ENCODE measurements around the gene PTPN2. TPM values are rescaled to one million over a fixed set of nuclear protein-coding genes. Genes with fewer than 3 reads are reported as not detected.
"Not testable (repeated sequence)": the region's sequence is repeated elsewhere in the genome, so short reads cannot be mapped to it uniquely, and the experiment has no call there.

The PTPN2 gene
- polyA plus RNA-seq, 1 experiment: 25.9 TPM

DNA sequence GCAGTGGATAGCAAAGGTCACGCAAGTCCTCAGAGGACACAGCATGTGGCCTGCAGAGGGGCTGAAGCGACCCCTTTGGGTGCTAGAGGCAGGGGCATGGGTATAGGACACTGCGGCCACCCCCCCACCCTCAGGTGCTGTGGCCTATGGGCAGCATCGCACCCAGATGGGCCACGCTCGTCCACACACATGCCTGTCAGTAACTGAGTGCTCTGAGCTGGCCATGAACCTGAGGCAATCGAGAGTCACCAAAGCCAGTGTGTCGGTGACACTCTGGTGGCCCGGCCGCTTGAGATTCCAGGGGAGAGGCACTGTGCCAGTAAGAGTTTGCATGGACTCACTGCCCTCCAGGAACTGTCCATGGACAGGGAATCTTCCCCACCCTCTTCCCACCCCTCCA lies 22.7 kb upstream of the PTPN2 start:
- ChIA-PET POLR2A (interaction anchor here (1.5 kb wide), 1 partner anchor 23 kb away, joined by 10 read pairs; the partner anchor contains the start of gene PTPN2), CTCF (interaction anchor here (0.6 to 2.2 kb wide), 3 partner anchors 9 to 27 kb away, joined by 3 to 9 read pairs (median 4); no protein-coding TSS in a partner anchor)
- Histone ChIP-seq H3K27me3 (ENCODE audit: control insufficient read depth, insufficient read depth, low read length) (peaks cover 11% of the 10 kb centered on the region), H3K4me3 (ENCODE audit: low read depth, low read length) (no peak overlapping the region), H3K9me3 (ENCODE audit: control insufficient read depth, insufficient read depth, low read length) (peaks cover 8% of the 10 kb centered on the region), H3K27ac (ENCODE audit: low read depth, low read length) (peak overlapping the region; percentile 21)
- no peak for DNase-seq (ENCODE audit: low read depth, low spot score)
- TF ChIP-seq, protein P1, sequence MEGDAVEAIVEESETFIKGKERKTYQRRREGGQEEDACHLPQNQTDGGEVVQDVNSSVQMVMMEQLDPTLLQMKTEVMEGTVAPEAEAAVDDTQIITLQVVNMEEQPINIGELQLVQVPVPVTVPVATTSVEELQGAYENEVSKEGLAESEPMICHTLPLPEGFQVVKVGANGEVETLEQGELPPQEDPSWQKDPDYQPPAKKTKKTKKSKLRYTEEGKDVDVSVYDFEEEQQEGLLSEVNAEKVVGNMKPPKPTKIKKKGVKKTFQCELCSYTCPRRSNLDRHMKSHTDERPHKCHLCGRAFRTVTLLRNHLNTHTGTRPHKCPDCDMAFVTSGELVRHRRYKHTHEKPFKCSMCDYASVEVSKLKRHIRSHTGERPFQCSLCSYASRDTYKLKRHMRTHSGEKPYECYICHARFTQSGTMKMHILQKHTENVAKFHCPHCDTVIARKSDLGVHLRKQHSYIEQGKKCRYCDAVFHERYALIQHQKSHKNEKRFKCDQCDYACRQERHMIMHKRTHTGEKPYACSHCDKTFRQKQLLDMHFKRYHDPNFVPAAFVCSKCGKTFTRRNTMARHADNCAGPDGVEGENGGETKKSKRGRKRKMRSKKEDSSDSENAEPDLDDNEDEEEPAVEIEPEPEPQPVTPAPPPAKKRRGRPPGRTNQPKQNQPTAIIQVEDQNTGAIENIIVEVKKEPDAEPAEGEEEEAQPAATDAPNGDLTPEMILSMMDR (IDR thresholded peaks at IDR 0.05; ENCODE audit: low read depth, low read length): no peak

DNA sequence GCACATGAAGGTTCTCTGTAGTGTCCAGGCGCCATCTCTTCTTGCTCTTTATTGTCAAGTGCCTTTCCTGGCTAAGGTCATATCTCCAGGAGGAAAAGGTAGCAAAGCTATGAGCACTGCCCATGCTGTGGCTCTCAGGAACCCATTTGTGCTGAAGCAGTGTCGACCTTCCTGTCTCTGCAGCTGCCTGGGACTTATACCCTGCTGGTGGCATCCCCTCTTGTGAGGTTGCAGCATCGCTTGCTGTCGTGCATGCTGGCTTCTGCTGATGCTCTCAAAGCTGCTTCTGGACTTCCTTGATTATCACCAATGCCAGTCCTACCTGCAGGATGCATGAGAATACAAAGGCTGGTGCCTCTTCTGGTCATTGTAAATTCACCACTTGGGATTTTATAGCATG lies 22.1 kb upstream of the PTPN2 start:
- H3K27ac ChIP-seq (ENCODE audit: low read depth, low read length): no peak overlapping the region
- H3K9me3 ChIP-seq (ENCODE audit: control insufficient read depth, insufficient read depth, low read length): peaks cover 1% of the 10 kb centered on the region
- peaks cover 8% of the 10 kb centered on the region for H3K27me3 ChIP-seq (ENCODE audit: control insufficient read depth, insufficient read depth, low read length)
- TF ChIP-seq, protein P1 (IDR thresholded peaks at IDR 0.05; ENCODE audit: low read depth, low read length): no peak
- no peak overlapping the region for H3K4me3 ChIP-seq (ENCODE audit: low read depth, low read length)
- POLR2A ChIA-PET: no interaction called here
- CTCF ChIA-PET: interaction anchor here (0.6 kb wide), 1 partner anchor 28 kb away, joined by 3 read pairs; no protein-coding TSS in a partner anchor
- DNase-seq (ENCODE audit: low read depth, low spot score): no peak

DNA sequence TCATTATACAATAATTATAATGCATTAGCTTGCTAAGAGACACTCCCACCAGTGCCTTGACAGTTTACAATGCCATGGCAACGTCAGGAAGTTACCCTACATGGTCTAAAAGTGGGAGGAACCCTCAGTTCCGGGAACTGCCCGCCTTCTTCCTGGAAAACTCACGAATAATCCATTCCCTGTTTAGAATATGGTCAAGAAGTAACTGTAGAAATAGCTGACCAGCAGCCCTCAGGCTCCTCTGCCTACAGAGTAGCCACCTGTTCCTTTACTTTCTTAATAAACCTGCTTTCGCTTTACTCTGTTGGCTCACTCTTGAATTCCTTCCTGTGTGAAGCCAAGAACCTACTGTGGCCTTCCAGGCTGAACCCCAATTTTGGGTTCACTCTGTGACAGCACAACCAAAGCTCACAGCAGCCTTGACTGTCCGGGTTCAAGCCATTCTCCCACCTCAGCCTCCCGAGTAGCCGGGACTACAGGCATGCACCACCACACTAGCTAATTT lies 20.0 kb upstream of the PTPN2 start:
- DNase-seq (ENCODE audit: low read depth, low spot score): no peak
- Histone ChIP-seq H3K27ac (ENCODE audit: low read depth, low read length) (no peak overlapping the region), H3K4me3 (ENCODE audit: low read depth, low read length) (no peak overlapping the region), H3K27me3 (ENCODE audit: control insufficient read depth, insufficient read depth, low read length) (peaks cover 11% of the 10 kb centered on the region), H3K9me3 (ENCODE audit: control insufficient read depth, insufficient read depth, low read length) (no peaks in the 10 kb centered on the region)
- TF ChIP-seq, protein P1 (IDR thresholded peaks at IDR 0.05; ENCODE audit: low read depth, low read length): no peak
- ChIA-PET POLR2A (no interaction called here), CTCF (interaction anchor here (0.6 to 2.5 kb wide), 7 partner anchors 8 to 160 kb away, joined by 3 to 20 read pairs (median 4); no protein-coding TSS in a partner anchor)

DNA sequence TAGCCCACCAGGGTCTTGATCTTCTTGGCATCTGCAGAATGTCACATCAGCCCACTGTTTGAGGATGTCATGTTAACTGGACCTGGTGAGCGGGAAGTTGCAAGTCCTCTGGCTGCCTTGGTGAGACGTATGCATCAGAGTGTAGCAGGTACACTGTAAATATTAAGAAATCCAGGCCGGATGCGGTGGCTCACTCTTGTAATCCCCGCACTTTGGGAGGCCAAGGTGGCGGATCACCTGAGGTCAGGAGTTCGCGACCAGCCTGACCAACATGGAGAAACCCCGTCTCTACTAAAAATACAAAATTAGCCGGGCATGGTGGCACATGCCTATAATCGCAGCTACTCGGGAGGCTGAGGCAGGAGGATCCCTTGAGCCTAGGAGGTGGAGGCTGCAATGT lies 17.2 kb upstream of the PTPN2 start:
- H3K27me3 ChIP-seq (ENCODE audit: control insufficient read depth, insufficient read depth, low read length): peaks cover 18% of the 10 kb centered on the region
- CTCF ChIA-PET; POLR2A ChIA-PET; H3K9me3 ChIP-seq (ENCODE audit: control insufficient read depth, insufficient read depth, low read length); H3K4me3 ChIP-seq (ENCODE audit: low read depth, low read length); H3K27ac ChIP-seq (ENCODE audit: low read depth, low read length); DNase-seq (ENCODE audit: low read depth, low spot score): not testable (repeated sequence)

DNA sequence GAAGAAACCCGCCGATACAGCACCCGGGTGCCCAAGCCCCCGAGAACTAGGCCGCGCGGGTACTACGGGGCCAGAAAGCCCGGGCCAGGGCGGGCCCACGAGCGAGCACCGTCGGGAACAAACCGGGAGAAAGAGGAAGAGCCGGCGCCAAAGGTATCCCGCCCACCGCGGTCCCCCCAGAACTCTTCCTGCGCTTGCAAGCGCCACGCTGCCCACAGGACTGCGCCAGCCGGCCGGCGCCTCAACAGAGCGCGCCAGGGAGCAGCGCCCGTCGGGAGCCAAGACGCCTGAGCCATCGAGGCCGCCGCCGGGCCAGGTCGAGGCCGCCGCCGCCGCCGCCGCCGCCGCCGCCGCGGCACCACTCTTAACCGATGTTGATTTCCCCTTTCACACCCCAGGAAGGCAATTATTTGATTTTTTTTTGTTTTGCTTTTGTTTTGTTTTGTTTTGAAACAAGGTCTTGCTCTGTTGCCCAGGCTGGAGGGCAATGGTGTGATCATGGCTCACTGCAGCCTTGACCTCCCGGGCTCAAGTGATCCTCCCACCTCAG lies 12.8 kb upstream of the PTPN2 start:
- H3K9me3 ChIP-seq (ENCODE audit: control insufficient read depth, insufficient read depth, low read length); POLR2A ChIA-PET; H3K27ac ChIP-seq (ENCODE audit: low read depth, low read length); DNase-seq (ENCODE audit: low read depth, low spot score); H3K4me3 ChIP-seq (ENCODE audit: low read depth, low read length): not testable (repeated sequence)
- peaks cover 14% of the 10 kb centered on the region for H3K27me3 ChIP-seq (ENCODE audit: control insufficient read depth, insufficient read depth, low read length)
- CTCF ChIA-PET: interaction anchor here (0.7 to 6.8 kb wide), 2 partner anchors 8 to 153 kb away, joined by 3 to 126 read pairs; no protein-coding TSS in a partner anchor

DNA sequence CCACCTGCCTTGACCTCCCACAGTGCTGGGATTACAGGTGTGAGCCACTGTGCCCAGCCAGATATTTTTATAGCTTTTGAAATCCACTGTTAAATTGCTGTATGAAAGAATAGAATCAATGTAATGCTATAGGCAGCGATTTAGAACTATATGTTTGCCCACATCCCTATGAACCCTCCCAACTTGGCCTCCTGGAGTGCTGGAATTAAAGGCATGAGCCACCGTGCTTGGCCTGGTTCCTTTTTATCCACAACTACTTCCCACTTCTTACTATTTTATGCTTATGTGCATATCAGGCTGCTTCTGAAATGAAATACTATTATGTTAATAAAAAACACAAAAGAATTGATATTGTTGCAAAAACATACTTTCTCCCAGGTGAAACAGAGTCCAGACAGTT lies 11.6 kb upstream of the PTPN2 start:
- Histone ChIP-seq H3K27ac (ENCODE audit: low read depth, low read length) (no peak overlapping the region), H3K9me3 (ENCODE audit: control insufficient read depth, insufficient read depth, low read length) (peaks cover 5% of the 10 kb centered on the region), H3K4me3 (ENCODE audit: low read depth, low read length) (no peak overlapping the region), H3K27me3 (ENCODE audit: control insufficient read depth, insufficient read depth, low read length) (peaks cover 13% of the 10 kb centered on the region)
- ChIA-PET CTCF (interaction anchor here (1.8 to 6.8 kb wide), 3 partner anchors 147 to 166 kb away, joined by 4 to 126 read pairs (median 38); no protein-coding TSS in a partner anchor), POLR2A (no interaction called here)
- DNase-seq (ENCODE audit: low read depth, low spot score): no peak
- TF ChIP-seq, protein P1 (IDR thresholded peaks at IDR 0.05; ENCODE audit: low read depth, low read length): no peak
